Measurements from ENCODE around the gene ARG2. TPM values are rescaled to one million over a fixed set of nuclear protein-coding genes. Genes with fewer than 3 reads are reported as not detected.

ARG2 gene
- polyA plus RNA-seq, 1 donor from 2014 or later: 204 TPM

DNA sequence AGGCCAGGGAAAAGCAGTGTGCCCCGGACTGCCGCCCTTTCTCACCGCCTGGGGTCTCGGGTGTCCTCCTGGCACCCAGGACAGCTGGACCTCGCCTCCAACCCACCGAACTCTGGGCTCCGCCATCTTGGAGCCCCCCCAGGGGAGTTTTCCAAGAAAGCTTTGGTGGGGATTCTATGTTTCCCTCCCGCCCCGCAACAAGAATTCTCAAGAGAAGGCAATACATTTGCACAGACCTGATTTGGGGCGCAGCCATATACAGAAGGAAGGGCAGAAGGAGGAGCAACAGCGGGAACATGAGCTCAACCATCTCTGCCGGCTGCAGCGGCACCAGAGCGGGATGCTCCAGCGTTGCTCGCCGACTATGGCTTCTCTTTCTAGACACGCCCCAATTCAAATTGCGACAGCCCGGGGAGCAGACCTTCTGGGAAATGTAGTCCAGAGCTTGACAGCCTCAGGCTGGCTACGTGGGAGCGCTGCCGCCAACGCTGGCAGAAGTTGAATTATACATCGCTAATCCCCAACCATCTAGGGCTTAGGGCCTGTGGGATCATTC lies 75.8 kb downstream of the ARG2 start, which contains the start of gene RDH11:
RDH11 (minus strand) TSS at position 371 of the 556 bp plus-strand sequence; CDS start at position 310, 61 bp downstream.
- Histone ChIP-seq H3K27ac (ENCODE audit: low read length) (peak within 1 kb of the TSS; percentile 97), H3K9me2 (ENCODE audit: insufficient read depth, low read length) (no peaks in the 10 kb centered on the region), H3K4me2 (ENCODE audit: low read length) (peak within 1 kb of the TSS; percentile 31), H3K4me3 (ENCODE audit: low read length) (peak within 1 kb of the TSS; percentile 76), H3K36me3 (ENCODE audit: insufficient read depth, low read length) (no peaks in the 10 kb centered on the region), H3F3A (ENCODE audit: insufficient read depth, low read length, poor library complexity, severe bottlenecking) (no peaks in the 10 kb centered on the region), H2AFZ (ENCODE audit: low read depth, low read length) (peak within 1 kb of the TSS; percentile 86), H3K79me2 (replicated peaks; ENCODE audit: insufficient read depth, low read length) (peaks cover 37% of the 10 kb centered on the region), H3K27me3 (ENCODE audit: insufficient read depth, low read depth, low read length) (no peaks in the 10 kb centered on the region), H4K20me1 (ENCODE audit: insufficient read depth) (no peaks in the 10 kb centered on the region), H3K9me3 (ENCODE audit: low read length) (no peaks in the 10 kb centered on the region), H3K9ac (ENCODE audit: low read length) (peak within 1 kb of the TSS; percentile 95)
- TF ChIP-seq MXI1 (conservative IDR thresholded peaks at IDR 0.05; ENCODE audit: poor library complexity, severe bottlenecking): peak; percentile 86
- TF ChIP-seq TAF1 (IDR thresholded peaks at IDR 0.05; ENCODE audit: low read depth): peak; percentile 46
- no peak for TF ChIP-seq SMC3 (conservative IDR thresholded peaks at IDR 0.05; ENCODE audit: poor library complexity)
- TF ChIP-seq, protein P1, sequence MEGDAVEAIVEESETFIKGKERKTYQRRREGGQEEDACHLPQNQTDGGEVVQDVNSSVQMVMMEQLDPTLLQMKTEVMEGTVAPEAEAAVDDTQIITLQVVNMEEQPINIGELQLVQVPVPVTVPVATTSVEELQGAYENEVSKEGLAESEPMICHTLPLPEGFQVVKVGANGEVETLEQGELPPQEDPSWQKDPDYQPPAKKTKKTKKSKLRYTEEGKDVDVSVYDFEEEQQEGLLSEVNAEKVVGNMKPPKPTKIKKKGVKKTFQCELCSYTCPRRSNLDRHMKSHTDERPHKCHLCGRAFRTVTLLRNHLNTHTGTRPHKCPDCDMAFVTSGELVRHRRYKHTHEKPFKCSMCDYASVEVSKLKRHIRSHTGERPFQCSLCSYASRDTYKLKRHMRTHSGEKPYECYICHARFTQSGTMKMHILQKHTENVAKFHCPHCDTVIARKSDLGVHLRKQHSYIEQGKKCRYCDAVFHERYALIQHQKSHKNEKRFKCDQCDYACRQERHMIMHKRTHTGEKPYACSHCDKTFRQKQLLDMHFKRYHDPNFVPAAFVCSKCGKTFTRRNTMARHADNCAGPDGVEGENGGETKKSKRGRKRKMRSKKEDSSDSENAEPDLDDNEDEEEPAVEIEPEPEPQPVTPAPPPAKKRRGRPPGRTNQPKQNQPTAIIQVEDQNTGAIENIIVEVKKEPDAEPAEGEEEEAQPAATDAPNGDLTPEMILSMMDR (IDR thresholded peaks at IDR 0.05; ENCODE audit: poor library complexity, severe bottlenecking): peak; percentile 30
- peak; percentile 46 for TF ChIP-seq EP300 (conservative IDR thresholded peaks at IDR 0.05; ENCODE audit: poor library complexity, severe bottlenecking)
- TF ChIP-seq POLR2AphosphoS5 (IDR thresholded peaks at IDR 0.05): peak; percentile 100
- TF ChIP-seq, protein P2, sequence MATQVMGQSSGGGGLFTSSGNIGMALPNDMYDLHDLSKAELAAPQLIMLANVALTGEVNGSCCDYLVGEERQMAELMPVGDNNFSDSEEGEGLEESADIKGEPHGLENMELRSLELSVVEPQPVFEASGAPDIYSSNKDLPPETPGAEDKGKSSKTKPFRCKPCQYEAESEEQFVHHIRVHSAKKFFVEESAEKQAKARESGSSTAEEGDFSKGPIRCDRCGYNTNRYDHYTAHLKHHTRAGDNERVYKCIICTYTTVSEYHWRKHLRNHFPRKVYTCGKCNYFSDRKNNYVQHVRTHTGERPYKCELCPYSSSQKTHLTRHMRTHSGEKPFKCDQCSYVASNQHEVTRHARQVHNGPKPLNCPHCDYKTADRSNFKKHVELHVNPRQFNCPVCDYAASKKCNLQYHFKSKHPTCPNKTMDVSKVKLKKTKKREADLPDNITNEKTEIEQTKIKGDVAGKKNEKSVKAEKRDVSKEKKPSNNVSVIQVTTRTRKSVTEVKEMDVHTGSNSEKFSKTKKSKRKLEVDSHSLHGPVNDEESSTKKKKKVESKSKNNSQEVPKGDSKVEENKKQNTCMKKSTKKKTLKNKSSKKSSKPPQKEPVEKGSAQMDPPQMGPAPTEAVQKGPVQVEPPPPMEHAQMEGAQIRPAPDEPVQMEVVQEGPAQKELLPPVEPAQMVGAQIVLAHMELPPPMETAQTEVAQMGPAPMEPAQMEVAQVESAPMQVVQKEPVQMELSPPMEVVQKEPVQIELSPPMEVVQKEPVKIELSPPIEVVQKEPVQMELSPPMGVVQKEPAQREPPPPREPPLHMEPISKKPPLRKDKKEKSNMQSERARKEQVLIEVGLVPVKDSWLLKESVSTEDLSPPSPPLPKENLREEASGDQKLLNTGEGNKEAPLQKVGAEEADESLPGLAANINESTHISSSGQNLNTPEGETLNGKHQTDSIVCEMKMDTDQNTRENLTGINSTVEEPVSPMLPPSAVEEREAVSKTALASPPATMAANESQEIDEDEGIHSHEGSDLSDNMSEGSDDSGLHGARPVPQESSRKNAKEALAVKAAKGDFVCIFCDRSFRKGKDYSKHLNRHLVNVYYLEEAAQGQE (IDR thresholded peaks at IDR 0.05; ENCODE audit: borderline replicate concordance): peak; percentile 53
- TF ChIP-seq RAD21 (conservative IDR thresholded peaks at IDR 0.05): peak; percentile 12
- TF ChIP-seq EZH2 (IDR thresholded peaks at IDR 0.05; ENCODE audit: borderline replicate concordance, insufficient read depth, low read length, poor library complexity, severe bottlenecking): no peak

DNA sequence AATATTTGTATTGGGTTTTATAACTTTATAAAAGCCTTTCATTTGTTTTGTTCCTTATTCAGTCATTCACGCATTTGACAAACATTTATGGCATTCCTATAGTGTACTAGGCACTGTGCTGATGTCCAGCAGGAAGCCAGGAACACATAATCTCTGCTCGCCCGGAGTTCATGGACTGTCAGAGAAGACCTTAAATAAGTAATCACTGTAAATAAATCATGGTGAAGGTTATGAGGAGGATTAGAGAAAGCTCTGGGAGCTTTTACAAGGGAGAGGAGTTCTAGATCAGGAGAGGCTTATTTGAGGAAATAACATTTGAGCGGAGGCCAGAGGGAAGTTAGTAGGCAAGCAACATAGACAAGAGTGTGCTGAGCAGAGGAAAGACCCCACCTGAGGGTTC lies 77.3 kb downstream of the ARG2 start:
- Histone ChIP-seq H3F3A (ENCODE audit: insufficient read depth, low read length, poor library complexity, severe bottlenecking) (no peaks in the 10 kb centered on the region), H2AFZ (ENCODE audit: low read depth, low read length) (no peak overlapping the region)

More for the DNA sequence above, 77.3 kb downstream of the ARG2 start:
- H3K27me3 ChIP-seq (ENCODE audit: insufficient read depth, low read depth, low read length): no peaks in the 10 kb centered on the region
- H3K9me3 ChIP-seq (ENCODE audit: low read length): no peaks in the 10 kb centered on the region
- peaks cover 23% of the 10 kb centered on the region for H3K79me2 ChIP-seq (replicated peaks; ENCODE audit: insufficient read depth, low read length)
- H4K20me1 ChIP-seq (ENCODE audit: insufficient read depth): no peaks in the 10 kb centered on the region
- no peaks in the 10 kb centered on the region for H3K9me2 ChIP-seq (ENCODE audit: insufficient read depth, low read length)
- H3K36me3 ChIP-seq (ENCODE audit: insufficient read depth, low read length): no peaks in the 10 kb centered on the region
- no peak overlapping the region for H3K27ac ChIP-seq (ENCODE audit: low read length)
- H3K9ac ChIP-seq (ENCODE audit: low read length): no peak overlapping the region
- H3K4me3 ChIP-seq (ENCODE audit: low read length): no peak overlapping the region
- TF ChIP-seq TAF1 (IDR thresholded peaks at IDR 0.05; ENCODE audit: low read depth): no peak
- H3K4me2 ChIP-seq (ENCODE audit: low read length): no peak overlapping the region

All from neural cell (in vitro differentiated cells).